Activated naive CD4-positive, alpha-beta T cell treated with anti-CD3 and anti-CD28 coated beads, Interleukin-2, amount 50 U/mL, for 72 hours (primary cell): ENCODE data around the gene SSX4. TPM values are rescaled to one million over a fixed set of nuclear protein-coding genes. Genes with fewer than 3 reads are reported as not detected.
A peak's percentile ranks its signal among the peaks of the same experiment; 100 is the strongest.
"Not testable (repeated sequence)": the region's sequence is repeated elsewhere in the genome, so short reads cannot be mapped to it uniquely, and the experiment has no call there.

ENCODE experiments used
- ATAC-seq, 2 donors: fragments of 150-1000 bp; cut with Tn5 transposase; 2 replicates each; pipeline ENCODE4 v1.10.0; 2021; ENCODE audit warnings: mild to moderate bottlenecking in 2 of 2, moderate library complexity in 2 of 2
- DNase-seq, 2 donors: peaks; one replicate each; pipeline ENCODE4 v3.0.0; 2021 to 2022; ENCODE audit warnings: low spot score in 2 of 2
- H3K27ac Mint-ChIP-seq, 2 donors: one replicate each; pipeline ENCODE4 v1.8.0; 2022; ENCODE audit warnings: mild to moderate bottlenecking in 2 of 2, mixed read lengths in 2 of 2
- H3K36me3 Mint-ChIP-seq, 2 donors: one replicate each; pipeline ENCODE4 v1.8.0; 2022; ENCODE audit warnings: mixed read lengths in 2 of 2
- H3K9me3 Mint-ChIP-seq, 2 donors: one replicate each; pipeline ENCODE4 v1.8.0; 2022; ENCODE audit warnings: mixed read lengths in 2 of 2
- total RNA-seq, 2 donors: library from RNA; stranded (reverse); gene quantifications; one replicate each; pipeline ENCODE4 v1.2.3, GENCODE V29; 2022

Gene SSX4, protein sequence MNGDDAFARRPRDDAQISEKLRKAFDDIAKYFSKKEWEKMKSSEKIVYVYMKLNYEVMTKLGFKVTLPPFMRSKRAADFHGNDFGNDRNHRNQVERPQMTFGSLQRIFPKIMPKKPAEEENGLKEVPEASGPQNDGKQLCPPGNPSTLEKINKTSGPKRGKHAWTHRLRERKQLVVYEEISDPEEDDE
- not detected for total RNA-seq

- not testable (repeated sequence) for H3K36me3 Mint-ChIP-seq, H3K27ac Mint-ChIP-seq, ATAC-seq, H3K9me3 Mint-ChIP-seq, DNase-seq
Measured at GRCh38 chrX:48383239-48383638, at the start of gene SSX4. Gene SSX4 (plus strand): TSS chrX:48383539. CDS start chrX:48384054, 515 bp downstream.

DNA sequence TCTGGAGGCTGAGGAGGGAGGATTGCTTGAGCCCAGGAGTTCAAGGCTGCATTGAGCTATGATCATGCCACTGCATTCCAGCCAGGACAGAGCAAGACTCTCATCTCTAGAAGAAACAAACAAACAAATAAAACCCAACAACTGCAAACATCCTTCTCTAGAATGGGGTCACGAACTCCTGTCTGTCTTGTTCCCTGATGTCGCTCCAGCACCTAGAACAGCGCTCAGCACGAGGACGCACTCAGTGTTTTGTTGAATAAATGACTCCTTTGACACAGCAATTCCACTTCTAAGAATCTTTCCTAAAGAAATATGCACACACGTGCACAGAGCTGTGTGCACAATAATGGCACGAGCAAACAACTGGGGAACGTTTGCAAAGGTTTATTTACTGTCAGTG, 37.3 kb upstream of the SSX4 start:
- not testable (repeated sequence) for H3K36me3 Mint-ChIP-seq, H3K9me3 Mint-ChIP-seq, DNase-seq, ATAC-seq, H3K27ac Mint-ChIP-seq

- ATAC-seq, H3K36me3 Mint-ChIP-seq, H3K27ac Mint-ChIP-seq, H3K9me3 Mint-ChIP-seq, DNase-seq: not testable (repeated sequence)
Measured at GRCh38 chrX:48356315-48357094, 26.8 kb upstream of the SSX4 start, which contains the start of gene SSX3. Gene SSX3 (minus strand): TSS chrX:48356703. CDS start chrX:48355249, 1,454 bp downstream.

GRCh38 chrX:48357681-48358080, 25.7 kb upstream of the SSX4 start:
- ATAC-seq (no peak), DNase-seq (no peak)
- H3K27ac Mint-ChIP-seq = no peak overlapping the region
- no peaks in the 10 kb centered on the region for H3K9me3 Mint-ChIP-seq
- H3K36me3 Mint-ChIP-seq = no peaks in the 10 kb centered on the region

DNA sequence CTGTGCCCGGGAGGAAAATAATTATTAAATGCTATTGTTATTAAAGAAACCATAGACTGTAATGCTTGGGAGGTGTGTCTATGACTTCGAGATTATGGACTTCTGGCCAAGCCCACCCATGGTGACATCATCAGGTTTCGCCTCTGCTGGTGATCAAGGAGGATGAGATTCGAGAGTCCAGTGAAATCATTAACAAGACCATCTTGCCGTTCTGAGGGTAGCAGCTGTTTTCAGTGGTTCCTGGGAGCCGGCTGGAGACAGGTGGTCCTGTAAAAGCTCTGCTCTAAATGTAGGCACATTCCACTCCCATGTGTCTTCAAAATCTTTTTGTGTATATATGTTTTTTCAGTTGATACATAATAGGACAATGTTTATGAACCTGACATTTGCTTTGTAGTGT, 24.1 kb upstream of the SSX4 start:
- not testable (repeated sequence) for ATAC-seq, H3K9me3 Mint-ChIP-seq, H3K27ac Mint-ChIP-seq, DNase-seq, H3K36me3 Mint-ChIP-seq

DNA sequence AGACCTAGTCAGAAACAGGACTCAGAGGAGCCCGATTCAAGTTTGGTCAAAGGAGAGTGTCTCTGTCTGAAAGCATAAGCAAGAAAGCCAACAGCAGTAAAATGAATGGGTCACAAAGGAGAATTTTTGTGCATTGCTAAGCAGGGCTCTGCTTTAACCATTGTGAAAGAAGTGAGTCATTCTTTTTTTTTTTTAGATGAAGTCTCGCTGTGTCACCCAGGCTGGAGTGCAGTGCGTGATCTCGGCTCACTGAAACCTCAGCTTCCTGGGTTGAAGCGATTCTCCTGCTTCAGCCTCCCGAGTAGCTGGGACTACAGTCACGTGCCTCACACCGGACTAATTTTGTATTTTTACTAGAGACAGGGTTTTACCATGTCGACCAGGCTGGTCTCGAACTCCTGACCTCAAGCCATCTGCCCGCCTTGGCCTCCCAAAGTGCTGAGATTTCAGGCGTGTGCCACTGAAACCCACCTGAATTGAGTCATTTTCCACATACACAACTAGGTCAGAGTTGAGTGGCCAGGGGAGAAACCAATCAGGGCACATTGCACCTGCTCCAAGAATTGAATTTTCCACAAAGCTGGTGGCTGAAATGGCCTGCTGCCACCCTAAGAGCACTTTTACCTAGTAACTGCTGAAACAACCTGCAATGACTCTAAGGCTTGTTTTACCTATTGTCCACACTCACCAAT, 15.5 kb upstream of the SSX4 start:
- not testable (repeated sequence) for H3K27ac Mint-ChIP-seq, H3K36me3 Mint-ChIP-seq, H3K9me3 Mint-ChIP-seq, DNase-seq
- ATAC-seq = peak; percentile 98

GRCh38 chrX:48370408-48370807, 12.9 kb upstream of the SSX4 start:
- H3K9me3 Mint-ChIP-seq, DNase-seq, ATAC-seq, H3K36me3 Mint-ChIP-seq, H3K27ac Mint-ChIP-seq: not testable (repeated sequence)

- not testable (repeated sequence) for H3K27ac Mint-ChIP-seq, ATAC-seq, H3K36me3 Mint-ChIP-seq, H3K9me3 Mint-ChIP-seq, DNase-seq
Measured at GRCh38 chrX:48396931-48397330, 13.6 kb downstream of the SSX4 start.

DNA sequence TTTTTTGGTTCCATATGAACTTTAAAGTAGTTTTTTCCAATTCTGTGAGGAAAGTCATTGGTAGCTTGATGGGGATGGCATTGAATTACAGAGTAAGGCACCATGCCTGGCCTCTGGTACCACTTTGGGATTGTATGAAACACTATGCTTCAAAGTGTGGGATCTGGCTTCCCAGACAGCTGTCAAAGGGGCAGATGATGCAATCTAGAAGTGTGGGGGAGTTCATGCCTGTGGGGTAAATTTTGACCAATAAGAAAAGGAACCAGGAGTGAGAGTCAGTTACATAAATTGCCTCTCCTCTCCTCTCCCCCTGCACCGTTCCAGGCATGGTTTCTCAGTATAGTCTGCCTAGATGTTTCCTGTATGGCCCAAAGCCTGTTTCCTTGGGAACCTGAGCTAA, 14.5 kb downstream of the SSX4 start:
- H3K9me3 Mint-ChIP-seq = not testable (repeated sequence)

DNA sequence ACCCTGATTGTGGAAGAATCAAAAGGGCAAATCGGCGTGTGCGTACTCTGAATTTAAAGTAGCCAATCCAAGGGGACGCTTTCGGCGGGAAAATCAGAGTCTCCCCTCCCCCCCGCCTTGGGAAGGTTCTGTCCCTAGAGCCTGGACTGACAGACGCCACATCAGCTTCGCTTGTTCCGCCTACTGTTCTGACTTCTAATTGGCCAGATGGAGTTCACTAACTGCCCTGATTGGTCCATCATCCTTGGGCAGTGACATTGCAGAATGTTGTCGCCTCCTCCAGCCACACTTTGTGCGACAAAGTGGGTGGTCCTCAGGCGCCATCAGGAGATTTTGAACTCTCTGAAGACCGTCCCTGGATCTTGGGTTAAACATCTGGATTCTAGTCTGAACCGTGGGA, 28.5 kb downstream of the SSX4 start, which contains the start of gene SSX4B:
TSS of gene SSX4B (minus strand) at position 101 of the 400 bp plus-strand sequence. CDS start 588 bp downstream, outside the sequence.
- not testable (repeated sequence) for H3K27ac Mint-ChIP-seq, H3K9me3 Mint-ChIP-seq, DNase-seq, ATAC-seq, H3K36me3 Mint-ChIP-seq

More for the DNA sequence above, 14.5 kb downstream of the SSX4 start:
- not testable (repeated sequence) for DNase-seq, H3K36me3 Mint-ChIP-seq, ATAC-seq, H3K27ac Mint-ChIP-seq

DNA sequence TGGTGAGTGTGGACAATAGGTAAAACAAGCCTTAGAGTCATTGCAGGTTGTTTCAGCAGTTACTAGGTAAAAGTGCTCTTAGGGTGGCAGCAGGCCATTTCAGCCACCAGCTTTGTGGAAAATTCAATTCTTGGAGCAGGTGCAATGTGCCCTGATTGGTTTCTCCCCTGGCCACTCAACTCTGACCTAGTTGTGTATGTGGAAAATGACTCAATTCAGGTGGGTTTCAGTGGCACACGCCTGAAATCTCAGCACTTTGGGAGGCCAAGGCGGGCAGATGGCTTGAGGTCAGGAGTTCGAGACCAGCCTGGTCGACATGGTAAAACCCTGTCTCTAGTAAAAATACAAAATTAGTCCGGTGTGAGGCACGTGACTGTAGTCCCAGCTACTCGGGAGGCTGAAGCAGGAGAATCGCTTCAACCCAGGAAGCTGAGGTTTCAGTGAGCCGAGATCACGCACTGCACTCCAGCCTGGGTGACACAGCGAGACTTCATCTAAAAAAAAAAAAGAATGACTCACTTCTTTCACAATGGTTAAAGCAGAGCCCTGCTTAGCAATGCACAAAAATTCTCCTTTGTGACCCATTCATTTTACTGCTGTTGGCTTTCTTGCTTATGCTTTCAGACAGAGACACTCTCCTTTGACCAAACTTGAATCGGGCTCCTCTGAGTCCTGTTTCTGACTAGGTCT, 43.8 kb downstream of the SSX4 start:
- not testable (repeated sequence) for H3K27ac Mint-ChIP-seq, H3K36me3 Mint-ChIP-seq, DNase-seq, H3K9me3 Mint-ChIP-seq
- peak; percentile 97 to 98 for ATAC-seq

- H3K36me3 Mint-ChIP-seq, ATAC-seq, H3K27ac Mint-ChIP-seq, H3K9me3 Mint-ChIP-seq, DNase-seq: not testable (repeated sequence)
Measured at GRCh38 chrX:48429606-48430005, 46.3 kb downstream of the SSX4 start.

- H3K27ac Mint-ChIP-seq, DNase-seq, H3K9me3 Mint-ChIP-seq: not testable (repeated sequence)
Measured at GRCh38 chrX:48430166-48430565, 46.8 kb downstream of the SSX4 start.

DNA sequence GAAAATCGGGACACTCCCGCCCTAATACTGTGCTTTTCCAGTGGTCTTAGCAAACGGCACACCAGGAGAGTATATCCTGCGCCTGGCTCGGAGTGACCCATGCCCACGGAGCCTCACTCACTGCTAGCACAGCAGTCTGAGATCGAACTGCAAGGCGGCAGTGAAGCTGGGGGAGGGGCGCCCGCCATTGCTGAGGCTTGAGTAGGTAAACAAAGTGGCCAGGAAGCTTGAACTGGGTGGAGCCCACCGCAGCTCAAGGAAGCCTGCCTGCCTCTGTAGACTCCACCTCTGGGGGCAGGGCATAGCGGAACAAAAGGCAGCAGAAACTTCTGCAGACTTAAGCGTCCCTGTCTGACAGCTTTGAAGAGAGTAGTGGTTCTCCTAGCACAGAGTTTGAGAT, 50.4 kb downstream of the SSX4 start:
- not testable (repeated sequence) for H3K9me3 Mint-ChIP-seq, DNase-seq, ATAC-seq, H3K27ac Mint-ChIP-seq
- peaks cover 7 to 16% of the 10 kb centered on the region in 2 donors for H3K36me3 Mint-ChIP-seq

More at GRCh38 chrX:48430166-48430565, 46.8 kb downstream of the SSX4 start:
- H3K36me3 Mint-ChIP-seq, ATAC-seq: not testable (repeated sequence)
